OCI-LY3 (cell line): ENCODE data around the gene RMDN3.

Experiments used
- H2AFZ ChIP-seq: fragments of 200-600, 300-600 bp; shearing (Covaris generic); 2 replicates; pipeline ENCODE4 v1.6.0; 2014; ENCODE audit warnings: antibody characterized with exemption, low read depth, low read length
- H3K27ac ChIP-seq: fragments of 200-600, 300-600 bp; sonication (generic); 2 replicates; pipeline ENCODE4 v1.5.1; 2014; ENCODE audit warnings: mild to moderate bottlenecking, low read length, moderate library complexity, mixed read lengths
- H3K27me3 ChIP-seq: fragments of 200-600, 300-600 bp; sonication (generic); 2 replicates; pipeline ENCODE4 v1.6.1; 2014; ENCODE audit warnings: low read depth, low read length, mixed read lengths
- H3K36me3 ChIP-seq: fragments of 200-600, 300-600 bp; sonication (generic); replicated peaks from 2 replicates; pipeline ENCODE3; 2014; ENCODE audit warnings: low read depth, low read length, mixed read lengths
- H3K4me1 ChIP-seq: fragments of 300-600, 200-600 bp; sonication (generic); 2 replicates; pipeline ENCODE4 v1.6.1; 2014; ENCODE audit warnings: low read length, mixed read lengths
- H3K4me2 ChIP-seq: fragments of 200-600, 300-600 bp; sonication (generic); 2 replicates; pipeline ENCODE4 v1.6.1; 2014; ENCODE audit warnings: low read length, mixed read lengths
- H3K4me3 ChIP-seq: fragments of 300-600, 200-600 bp; sonication (generic); 2 replicates; pipeline ENCODE4 v1.5.1; 2014; ENCODE audit warnings: antibody characterized with exemption, mild to moderate bottlenecking, low read length, moderate library complexity
- H3K79me2 ChIP-seq: fragments of 300-600, 200-600 bp; shearing (Covaris generic); 2 replicates; pipeline ENCODE4 v1.6.1; 2014; ENCODE audit warnings: mild to moderate bottlenecking, low read length, mixed read lengths
- H3K9ac ChIP-seq: fragments of 300-600, 200-600 bp; shearing (Covaris generic); 2 replicates; pipeline ENCODE4 v1.6.0; 2014; ENCODE audit warnings: mild to moderate bottlenecking, low read length, moderate library complexity
- H3K9me3 ChIP-seq: fragments of 200-600, 300-600 bp; shearing (Covaris generic); 2 replicates; pipeline ENCODE4 v1.6.1; 2014; ENCODE audit warnings: low read length, mixed read lengths; ENCODE audit not compliant: insufficient read depth
- H4K20me1 ChIP-seq: fragments of 200-600, 300-600 bp; sonication (generic); 2 replicates; pipeline ENCODE4 v1.6.1; 2016; ENCODE audit warnings: low read length, mixed read lengths; ENCODE audit not compliant: insufficient read depth
- CTCF ChIP-seq: fragments of 200-600, 300-600 bp; sonication (generic); IDR thresholded peaks from 2 replicates; pipeline ENCODE4 v1.5.1; 2014; ENCODE audit warnings: antibody characterized with exemption, low read length, low read depth
- EZH2phosphoT487 ChIP-seq: fragments of 200-600 bp; shearing (Covaris generic); IDR thresholded peaks from 2 replicates; pipeline ENCODE4 v1.6.1; 2018; ENCODE audit warnings: antibody characterized with exemption, mixed run types, low read depth

Gene RMDN3

GRCh38 chr15:40773496-40773895 lies 18.4 kb upstream of the RMDN3 start:
- Histone ChIP-seq H4K20me1 (no peaks in the 10 kb centered on the region), H3K4me2 (no peak overlapping the region), H3K9ac (no peak overlapping the region), H2AFZ (no peak overlapping the region), H3K4me3 (no peak overlapping the region), H3K36me3 (peaks cover 11% of the 10 kb centered on the region), H3K79me2 (no peaks in the 10 kb centered on the region), H3K4me1 (peaks cover 34% of the 10 kb centered on the region), H3K27ac (no peak overlapping the region), H3K9me3 (no peaks in the 10 kb centered on the region), H3K27me3 (no peaks in the 10 kb centered on the region)
- no peak for TF ChIP-seq EZH2phosphoT487

GRCh38 chr15:40772014-40772413 lies 17.0 kb upstream of the RMDN3 start:
- Histone ChIP-seq H3K4me2 (no peak overlapping the region), H3K9ac (no peak overlapping the region), H4K20me1 (no peaks in the 10 kb centered on the region)

DNA sequence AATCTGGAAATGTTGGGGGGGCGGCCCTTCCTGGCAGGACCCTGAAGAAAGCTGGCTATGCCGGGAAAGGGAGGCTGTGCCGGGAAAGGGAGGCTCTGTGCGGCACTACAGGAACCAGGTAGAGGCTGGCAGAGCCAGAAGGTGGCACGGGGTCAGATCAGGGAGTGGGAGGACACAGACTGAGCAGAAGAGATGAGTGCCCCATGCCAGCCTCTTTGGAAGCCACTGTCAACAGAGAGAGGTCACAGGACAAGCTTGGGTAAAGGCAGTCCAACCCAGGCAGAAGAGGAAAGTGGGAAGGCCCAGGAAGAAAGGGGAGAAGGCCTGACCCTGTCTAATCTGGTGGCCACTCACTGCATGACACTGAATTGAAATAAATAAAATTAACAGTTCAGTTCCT lies 16.2 kb upstream of the RMDN3 start:
- Histone ChIP-seq H3K27ac (no peak overlapping the region), H3K27me3 (no peaks in the 10 kb centered on the region), H3K9me3 (no peaks in the 10 kb centered on the region), H2AFZ (no peak overlapping the region), H3K9ac (no peak overlapping the region), H3K36me3 (peaks cover 14% of the 10 kb centered on the region), H4K20me1 (no peaks in the 10 kb centered on the region), H3K79me2 (no peaks in the 10 kb centered on the region), H3K4me2 (no peak overlapping the region), H3K4me1 (peaks cover 41% of the 10 kb centered on the region), H3K4me3 (no peak overlapping the region)
- no peak for TF ChIP-seq CTCF
- no peak for TF ChIP-seq EZH2phosphoT487

More at GRCh38 chr15:40772014-40772413, 17.0 kb upstream of the RMDN3 start:
- no peaks in the 10 kb centered on the region for H3K79me2 ChIP-seq
- peaks cover 41% of the 10 kb centered on the region for H3K4me1 ChIP-seq
- no peak overlapping the region for H3K4me3 ChIP-seq
- no peaks in the 10 kb centered on the region for H3K9me3 ChIP-seq
- H3K27ac ChIP-seq: no peak overlapping the region
- H3K27me3 ChIP-seq: no peaks in the 10 kb centered on the region
- no peak overlapping the region for H2AFZ ChIP-seq
- H3K36me3 ChIP-seq: peaks cover 17% of the 10 kb centered on the region
- TF ChIP-seq EZH2phosphoT487 (no peak), CTCF (no peak)

GRCh38 chr15:40770147-40770721 lies 15.2 kb upstream of the RMDN3 start:
- Histone ChIP-seq H4K20me1 (no peaks in the 10 kb centered on the region), H3K9me3 (no peaks in the 10 kb centered on the region), H3K27me3 (no peaks in the 10 kb centered on the region), H2AFZ (no peak overlapping the region), H3K9ac (peak overlapping the region; percentile 66; the same call in 1 of the 2 replicates), H3K4me1 (peaks cover 46% of the 10 kb centered on the region), H3K4me3 (peak overlapping the region; percentile 69), H3K4me2 (peak overlapping the region; percentile 88), H3K79me2 (no peaks in the 10 kb centered on the region), H3K27ac (peak overlapping the region; percentile 79), H3K36me3 (peaks cover 14% of the 10 kb centered on the region)
- no peak for TF ChIP-seq EZH2phosphoT487
- TF ChIP-seq CTCF: no peak
